HCT116 (cell line): ENCODE measurements around the gene CLEC4C. TPM values are rescaled to one million over a fixed set of nuclear protein-coding genes. Genes with fewer than 3 reads are reported as not detected.

Source experiments
- ATAC-seq: fragments of 200-7000 bp; cut with Tn5 transposase; 2 replicates; pipeline ENCODE4 v1.9.1; 2020; ENCODE audit warnings: mild to moderate bottlenecking, moderate library complexity
- BruUV-seq: library from RNA; stranded (reverse); fragments of 400-500 nt; replicated peaks from 2 replicates; lab custom pipeline; 2021; lab: Mats Ljungman, UMichigan
- CTCF ChIA-PET: fragments of 300-600 bp; sonication (Branson Sonifier 250); formaldehyde crosslinking; loops from one replicate; lab custom pipeline; 2021; ENCODE audit warnings: antibody characterized with exemption; lab: Charles Lee
- POLR2A ChIA-PET: fragments of 300-600, 350-600 bp; sonication (Branson Sonifier 250); formaldehyde crosslinking; loops from one replicate; lab custom pipeline; 2021; ENCODE audit warnings: antibody characterized with exemption; lab: Charles Lee
- RAD21 ChIA-PET, 2 experiments: fragments of 300-600 bp; sonication (Branson Sonifier 250); formaldehyde crosslinking; loops; one replicate each; lab custom pipeline; 2023; ENCODE audit warnings: low total read pairs in 2 of 2; ENCODE audit not compliant: uncharacterized antibody in 2 of 2, unreplicated experiment in 2 of 2, low non-redundant PET in 1 of 2; lab: Charles Lee
- DNase-seq: peaks from one replicate; pipeline ENCODE4 v3.0.0-alpha.2; 2010; ENCODE audit warnings: low read depth, low spot score
- H2AFZ ChIP-seq: fragments of 200-600 bp; shearing (Covaris generic), sonication (generic); 2 replicates; pipeline ENCODE4 v1.6.1; 2017; ENCODE audit warnings: low read depth, mixed run types, mixed read lengths, antibody characterized with exemption, low read length; ENCODE audit not compliant: poor library complexity, severe bottlenecking
- H3K27ac ChIP-seq: 2 replicates; pipeline ENCODE4 v1.5.1; 2012; ENCODE audit warnings: low read depth, low read length
- H3K27me3 ChIP-seq: fragments of 200-600 bp; sonication (generic); 2 replicates; pipeline ENCODE4 v1.6.1; 2016; ENCODE audit warnings: mixed run types, low read length, mixed read lengths; ENCODE audit not compliant: insufficient read depth
- H3K36me3 ChIP-seq, 2 experiments: fragments of 200-500 bp in 1 of 2; fragments of 200-600 bp in 1 of 2; sonication (Bioruptor generic) in 1 of 2; sonication (generic) in 1 of 2; 2 replicates each; pipeline versions ENCODE4 v1.5.1 to v1.6.1; 2014 to 2016; ENCODE audit warnings: low read length in 2 of 2, inconsistent platforms in 1 of 2, mixed read lengths in 1 of 2, mixed run types in 1 of 2; ENCODE audit not compliant: insufficient read depth in 2 of 2, control insufficient read depth in 1 of 2
- H3K4me1 ChIP-seq, 2 experiments: fragments of 200-600 bp in 1 of 2; sonication (generic) in 1 of 2; 2 replicates each; pipeline versions ENCODE4 v1.5.1 to v1.6.1; 2012 to 2017; ENCODE audit warnings: low read length in 2 of 2, inconsistent platforms in 1 of 2, mild to moderate bottlenecking in 1 of 2, mixed read lengths in 1 of 2, mixed run types in 1 of 2, moderate library complexity in 1 of 2; ENCODE audit not compliant: insufficient read depth in 2 of 2, control insufficient read depth in 1 of 2
- H3K4me2 ChIP-seq: fragments of 200-600 bp; sonication (generic); 2 replicates; pipeline ENCODE4 v1.6.1; 2017; ENCODE audit warnings: mixed run types, low read length, mixed read lengths
- H3K4me3 ChIP-seq, 2 experiments: fragments of 200-600 bp in 1 of 2; sonication (generic) in 1 of 2; replicated peaks in 1 of 2; 2 replicates each; pipeline ENCODE4 v1.5.1; 2011 to 2016; ENCODE audit warnings: low read length in 2 of 2, control low read depth in 1 of 2, low read depth in 1 of 2, mild to moderate bottlenecking in 1 of 2, mixed read lengths in 1 of 2, mixed run types in 1 of 2
- H3K79me2 ChIP-seq: fragments of 200-600 bp; sonication (generic); 2 replicates; pipeline ENCODE4 v1.6.1; 2017; ENCODE audit warnings: mild to moderate bottlenecking, mixed run types, low read length, moderate library complexity, mixed read lengths; ENCODE audit not compliant: insufficient read depth
- H3K9ac ChIP-seq: fragments of 200-600 bp; sonication (generic); 2 replicates; pipeline ENCODE4 v1.6.1; 2016; ENCODE audit warnings: low read length, mixed read lengths
- H3K9me2 ChIP-seq: fragments of 200-600 bp; sonication (generic), shearing (Covaris generic); 2 replicates; pipeline ENCODE4 v1.6.1; 2017; ENCODE audit warnings: mixed run types, mild to moderate bottlenecking, moderate library complexity; ENCODE audit not compliant: insufficient read depth
- H3K9me3 ChIP-seq, 2 experiments: fragments of 200-500 bp in 1 of 2; fragments of 200-600 bp in 1 of 2; sonication (Bioruptor generic) in 1 of 2; sonication (generic) in 1 of 2; 2 replicates each; pipeline ENCODE4 v1.6.1; 2014 to 2017; ENCODE audit warnings: low read length in 2 of 2, mixed read lengths in 2 of 2, inconsistent platforms in 1 of 2, low read depth in 1 of 2, mild to moderate bottlenecking in 1 of 2, mixed run types in 1 of 2, moderate library complexity in 1 of 2; ENCODE audit not compliant: control insufficient read depth in 1 of 2, insufficient read depth in 1 of 2
- H4K20me1 ChIP-seq: fragments of 200-600 bp; sonication (generic), shearing (Covaris generic); 2 replicates; pipeline ENCODE4 v1.6.1; 2017; ENCODE audit warnings: mixed run types, mild to moderate bottlenecking, moderate library complexity; ENCODE audit not compliant: insufficient read depth
- CEBPB ChIP-seq: IDR thresholded peaks from 2 replicates; pipeline ENCODE4 v1.6.1; 2012; ENCODE audit warnings: low read depth
- ELF1 ChIP-seq: IDR thresholded peaks from 2 replicates; pipeline ENCODE4 v1.6.1; 2012; ENCODE audit warnings: low read depth, borderline replicate concordance
- EZH2 ChIP-seq: fragments of 200-600 bp; sonication (generic); IDR thresholded peaks from 2 replicates; pipeline ENCODE4 v1.6.1; 2017; ENCODE audit warnings: antibody characterized with exemption, mixed run types
- JUND ChIP-seq: IDR thresholded peaks from 2 replicates; pipeline ENCODE4 v1.6.1; 2012
- ZNF274 ChIP-seq: fragments of 200-500 bp; sonication (Bioruptor generic); IDR thresholded peaks from 2 replicates; pipeline ENCODE4 v1.6.1; 2014; ENCODE audit warnings: mild to moderate bottlenecking, low read depth, low read length, inconsistent platforms
- intact Hi-C: fragments of 100-400 bp; cut with micrococcal nuclease; formaldehyde crosslinking; loops from 2 replicates; pipeline ENCODE4 v1.10.0; 2022
- total RNA-seq: library from RNA; stranded (reverse); gene quantifications from one replicate; pipeline ENCODE4 v1.2.1, GENCODE V29; 2021; ENCODE audit not compliant: unreplicated experiment
- TF ChIP-seq, protein P1 (sequence below): IDR thresholded peaks from 2 replicates; pipeline ENCODE4 v1.6.1; 2011; ENCODE audit warnings: mild to moderate bottlenecking, low read length, moderate library complexity; ENCODE audit not compliant: insufficient replicate concordance; ENCODE audit errors: extremely low read depth
- TF ChIP-seq, protein P2 (sequence below): IDR thresholded peaks from 2 replicates; pipeline ENCODE4 v1.6.1; 2012; ENCODE audit warnings: low read depth

CLEC4C gene
- total RNA-seq, 1 experiment from 2014 or later: not detected

DNA sequence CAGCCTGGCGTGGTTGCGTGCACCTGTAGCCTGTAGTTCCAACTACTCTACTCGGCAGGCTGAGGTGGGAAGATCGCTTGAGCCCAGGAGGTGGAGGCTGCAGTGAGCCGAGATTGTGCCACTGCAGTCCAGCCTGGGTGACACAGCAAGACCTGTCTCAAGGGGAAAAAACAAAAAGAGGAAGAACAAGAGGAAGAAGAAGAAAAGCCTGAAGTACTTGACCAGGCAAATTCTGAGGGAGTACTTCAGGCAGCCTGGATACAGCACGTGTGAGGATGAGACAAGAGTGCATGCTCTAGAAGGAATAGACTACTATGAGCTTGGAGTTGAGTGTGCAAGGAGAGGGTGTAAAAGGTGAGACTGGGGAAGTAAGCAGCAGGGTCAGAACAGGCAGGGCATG lies 53.4 kb downstream of the CLEC4C start:
- Histone ChIP-seq H3K4me3 (no peak overlapping the region), H3K79me2 (no peaks in the 10 kb centered on the region), H3K27me3 (no peaks in the 10 kb centered on the region), H3K9me3 (no peaks in the 10 kb centered on the region), H3K4me2 (no peak overlapping the region), H4K20me1 (no peaks in the 10 kb centered on the region), H3K9ac (no peak overlapping the region), H3K4me1 (no peaks in the 10 kb centered on the region), H3K9me2 (no peaks in the 10 kb centered on the region), H2AFZ (no peak overlapping the region), H3K27ac (no peak overlapping the region), H3K36me3 (no peaks in the 10 kb centered on the region)
- intact Hi-C loops: no loop called here
- DNase-seq (no peak), ATAC-seq (no peak)
- ChIA-PET CTCF (no interaction called here), RAD21 (no interaction called here), POLR2A (no interaction called here)
- no TSS peak for BruUV-seq
- TF ChIP-seq EZH2: no peak
- no peak for TF ChIP-seq CEBPB
- no peak for TF ChIP-seq ELF1
- TF ChIP-seq, protein P1, sequence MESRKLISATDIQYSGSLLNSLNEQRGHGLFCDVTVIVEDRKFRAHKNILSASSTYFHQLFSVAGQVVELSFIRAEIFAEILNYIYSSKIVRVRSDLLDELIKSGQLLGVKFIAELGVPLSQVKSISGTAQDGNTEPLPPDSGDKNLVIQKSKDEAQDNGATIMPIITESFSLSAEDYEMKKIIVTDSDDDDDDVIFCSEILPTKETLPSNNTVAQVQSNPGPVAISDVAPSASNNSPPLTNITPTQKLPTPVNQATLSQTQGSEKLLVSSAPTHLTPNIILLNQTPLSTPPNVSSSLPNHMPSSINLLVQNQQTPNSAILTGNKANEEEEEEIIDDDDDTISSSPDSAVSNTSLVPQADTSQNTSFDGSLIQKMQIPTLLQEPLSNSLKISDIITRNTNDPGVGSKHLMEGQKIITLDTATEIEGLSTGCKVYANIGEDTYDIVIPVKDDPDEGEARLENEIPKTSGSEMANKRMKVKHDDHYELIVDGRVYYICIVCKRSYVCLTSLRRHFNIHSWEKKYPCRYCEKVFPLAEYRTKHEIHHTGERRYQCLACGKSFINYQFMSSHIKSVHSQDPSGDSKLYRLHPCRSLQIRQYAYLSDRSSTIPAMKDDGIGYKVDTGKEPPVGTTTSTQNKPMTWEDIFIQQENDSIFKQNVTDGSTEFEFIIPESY: no peak
- TF ChIP-seq, protein P2, sequence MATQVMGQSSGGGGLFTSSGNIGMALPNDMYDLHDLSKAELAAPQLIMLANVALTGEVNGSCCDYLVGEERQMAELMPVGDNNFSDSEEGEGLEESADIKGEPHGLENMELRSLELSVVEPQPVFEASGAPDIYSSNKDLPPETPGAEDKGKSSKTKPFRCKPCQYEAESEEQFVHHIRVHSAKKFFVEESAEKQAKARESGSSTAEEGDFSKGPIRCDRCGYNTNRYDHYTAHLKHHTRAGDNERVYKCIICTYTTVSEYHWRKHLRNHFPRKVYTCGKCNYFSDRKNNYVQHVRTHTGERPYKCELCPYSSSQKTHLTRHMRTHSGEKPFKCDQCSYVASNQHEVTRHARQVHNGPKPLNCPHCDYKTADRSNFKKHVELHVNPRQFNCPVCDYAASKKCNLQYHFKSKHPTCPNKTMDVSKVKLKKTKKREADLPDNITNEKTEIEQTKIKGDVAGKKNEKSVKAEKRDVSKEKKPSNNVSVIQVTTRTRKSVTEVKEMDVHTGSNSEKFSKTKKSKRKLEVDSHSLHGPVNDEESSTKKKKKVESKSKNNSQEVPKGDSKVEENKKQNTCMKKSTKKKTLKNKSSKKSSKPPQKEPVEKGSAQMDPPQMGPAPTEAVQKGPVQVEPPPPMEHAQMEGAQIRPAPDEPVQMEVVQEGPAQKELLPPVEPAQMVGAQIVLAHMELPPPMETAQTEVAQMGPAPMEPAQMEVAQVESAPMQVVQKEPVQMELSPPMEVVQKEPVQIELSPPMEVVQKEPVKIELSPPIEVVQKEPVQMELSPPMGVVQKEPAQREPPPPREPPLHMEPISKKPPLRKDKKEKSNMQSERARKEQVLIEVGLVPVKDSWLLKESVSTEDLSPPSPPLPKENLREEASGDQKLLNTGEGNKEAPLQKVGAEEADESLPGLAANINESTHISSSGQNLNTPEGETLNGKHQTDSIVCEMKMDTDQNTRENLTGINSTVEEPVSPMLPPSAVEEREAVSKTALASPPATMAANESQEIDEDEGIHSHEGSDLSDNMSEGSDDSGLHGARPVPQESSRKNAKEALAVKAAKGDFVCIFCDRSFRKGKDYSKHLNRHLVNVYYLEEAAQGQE: no peak
- TF ChIP-seq JUND: no peak
- no peak for TF ChIP-seq ZNF274
